Measurements from ENCODE around the gene SIRPB2.
A peak's percentile ranks its signal among the peaks of the same experiment; 100 is the strongest.

The SIRPB2 gene

DNA sequence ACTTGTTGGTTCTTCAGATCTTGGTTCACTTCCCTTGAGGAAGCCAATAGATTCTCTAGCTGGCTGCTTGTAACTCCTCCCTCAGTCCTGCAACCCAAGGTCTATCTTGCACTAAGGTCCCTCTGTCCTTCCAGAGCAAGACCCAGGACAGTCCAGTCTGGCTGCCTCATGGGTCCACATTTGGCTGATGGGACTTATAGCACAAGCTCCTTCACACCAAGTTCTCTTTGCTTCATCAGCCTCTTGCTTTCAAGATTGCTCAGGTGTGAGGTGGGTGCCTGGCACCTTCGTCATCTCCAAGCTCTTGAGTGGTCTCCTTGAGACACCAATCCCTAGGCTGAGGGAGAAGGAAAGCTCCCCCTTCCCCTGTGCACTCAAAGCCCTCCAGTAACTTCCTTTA lies 52.9 kb downstream of the SIRPB2 start:
- no peak for DNase-seq

GRCh38 chr20:1437235-1437904 lies 53.9 kb downstream of the SIRPB2 start:
- DNase-seq: peak; percentile 71

DNA sequence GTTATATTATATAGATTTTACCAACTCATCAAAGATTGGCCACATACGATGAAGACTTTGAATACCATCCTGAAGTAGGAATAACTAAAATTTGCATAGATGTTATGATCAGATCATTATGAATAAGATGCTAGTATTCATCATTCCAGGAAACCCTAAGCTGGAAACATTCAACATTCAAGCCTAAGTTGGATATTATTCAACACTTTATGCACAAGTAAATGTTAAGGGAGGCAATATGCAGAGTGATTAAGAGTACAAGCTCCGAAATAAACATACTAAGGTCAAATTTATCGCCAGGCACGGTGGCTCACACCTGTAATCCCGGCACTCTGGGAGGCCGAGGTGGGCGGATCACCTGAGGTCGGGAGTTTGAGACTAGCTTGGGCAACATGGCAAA lies 55.0 kb downstream of the SIRPB2 start:
- DNase-seq: no peak

- no peak for DNase-seq
Measured at GRCh38 chr20:1435337-1435699, 55.9 kb downstream of the SIRPB2 start.

DNA sequence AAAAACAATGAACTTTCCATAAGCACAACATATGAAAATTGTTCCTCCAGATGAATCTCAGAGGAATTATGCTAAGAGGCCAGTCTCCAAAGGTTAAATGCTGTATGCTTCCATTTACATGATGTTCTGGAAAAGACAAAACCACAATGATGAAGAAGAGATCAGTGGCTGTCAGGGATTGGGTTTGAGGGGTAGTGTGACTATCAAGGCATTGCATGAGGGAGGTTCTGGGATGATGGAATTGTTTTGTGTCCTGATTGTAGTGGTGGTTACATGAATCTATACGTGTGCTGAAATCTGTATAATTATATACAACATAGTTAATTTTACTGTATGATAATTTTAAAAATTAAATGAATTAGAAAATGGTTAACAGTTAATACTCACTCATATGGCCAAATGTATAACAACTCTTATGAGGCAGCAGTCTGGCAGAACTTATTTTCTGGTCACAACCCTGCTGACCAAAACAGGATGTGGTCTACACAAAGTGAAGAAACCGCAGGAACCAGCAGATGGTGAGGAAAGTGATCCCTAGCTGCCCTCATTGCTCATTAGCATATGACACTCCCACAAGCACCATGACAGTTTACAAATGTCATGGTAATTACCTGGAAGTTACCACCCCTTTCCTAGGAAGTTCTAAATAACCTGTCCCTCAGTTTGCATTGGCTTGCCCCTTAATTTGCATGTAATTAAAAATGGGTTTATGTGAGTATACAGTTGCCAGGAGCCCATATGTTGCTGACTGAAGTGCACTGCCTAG lies 56.5 kb downstream of the SIRPB2 start:
- DNase-seq: peak; percentile 74

- no peak for DNase-seq
Measured at GRCh38 chr20:1431158-1431557, 60.1 kb downstream of the SIRPB2 start.

DNA sequence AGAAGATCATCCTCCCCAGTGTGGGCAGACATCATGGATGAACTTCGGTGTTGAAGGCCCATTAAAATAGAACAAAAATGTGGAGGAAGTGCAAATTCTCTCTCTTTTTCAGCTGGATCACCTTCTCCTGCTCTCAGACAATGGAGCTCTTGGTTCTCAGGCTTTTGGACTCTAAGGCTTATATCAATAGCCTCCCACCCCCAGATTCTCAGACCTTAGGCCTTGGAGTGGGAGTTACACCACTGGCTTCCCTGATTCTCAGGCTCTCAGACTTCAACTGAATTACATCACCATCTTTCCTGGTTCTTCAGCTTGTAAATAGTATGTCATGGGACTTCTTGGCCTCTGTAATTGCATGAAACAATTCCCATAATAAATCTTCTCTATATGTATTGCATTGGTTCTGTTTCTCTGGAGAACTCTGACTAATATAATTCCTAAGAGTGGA lies 61.2 kb downstream of the SIRPB2 start:
- no peak for DNase-seq

DNA sequence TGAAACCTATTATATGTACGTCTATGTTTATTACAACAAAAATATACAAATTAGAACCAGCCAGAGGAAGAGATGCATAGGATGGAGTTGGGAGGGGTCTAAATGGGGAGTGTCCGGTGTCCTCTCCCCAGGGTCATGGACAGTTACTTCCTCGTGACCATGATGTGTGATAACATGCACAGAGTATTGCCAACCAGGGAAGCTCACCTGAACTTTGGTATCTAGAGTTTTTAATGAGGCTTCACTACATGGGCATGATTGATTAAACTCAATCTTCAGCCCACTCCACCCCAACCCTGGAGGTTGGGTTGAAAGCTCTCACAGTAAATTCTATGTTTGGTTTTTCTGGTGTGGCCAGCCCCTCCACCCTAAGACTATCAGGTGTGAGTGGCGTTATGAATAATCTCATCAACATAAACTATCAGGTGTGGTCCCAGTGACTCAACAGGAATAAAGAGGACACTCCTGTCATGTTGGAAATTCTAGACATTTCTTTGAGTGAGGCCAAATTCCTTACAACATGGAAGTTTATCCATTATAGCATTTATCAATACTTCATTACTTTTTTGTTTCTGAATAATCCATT lies 62.0 kb downstream of the SIRPB2 start:
- DNase-seq: no peak

DNA sequence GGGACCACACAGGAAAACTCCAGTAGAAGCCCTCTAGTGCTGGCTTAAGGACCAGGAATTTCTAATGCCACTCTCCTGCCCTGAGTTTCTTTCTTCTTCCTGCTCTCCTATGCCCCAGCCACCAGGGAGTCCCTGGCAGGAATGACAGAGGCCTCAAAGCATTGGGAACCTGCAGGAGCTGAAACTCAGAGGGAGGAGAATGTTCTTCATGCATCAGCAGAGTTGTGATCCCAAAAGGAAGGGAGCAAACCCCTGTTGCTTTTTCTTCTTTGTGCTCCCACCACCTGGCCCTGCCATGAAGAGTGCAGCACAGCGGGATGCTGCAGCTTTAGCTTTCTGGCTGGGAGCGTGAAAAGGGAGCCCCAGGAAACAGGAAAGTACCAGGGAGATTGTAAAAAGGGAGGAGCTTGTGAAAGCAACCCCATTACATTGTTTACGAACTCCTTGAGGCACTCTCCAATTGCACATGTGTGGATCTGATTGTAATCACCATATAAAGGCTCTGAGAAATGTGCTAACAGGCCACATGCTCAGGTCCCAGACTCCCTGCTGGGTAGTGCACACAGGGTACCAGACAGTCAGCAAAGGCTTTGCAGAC lies 63.7 kb downstream of the SIRPB2 start:
- DNase-seq: no peak

DNA sequence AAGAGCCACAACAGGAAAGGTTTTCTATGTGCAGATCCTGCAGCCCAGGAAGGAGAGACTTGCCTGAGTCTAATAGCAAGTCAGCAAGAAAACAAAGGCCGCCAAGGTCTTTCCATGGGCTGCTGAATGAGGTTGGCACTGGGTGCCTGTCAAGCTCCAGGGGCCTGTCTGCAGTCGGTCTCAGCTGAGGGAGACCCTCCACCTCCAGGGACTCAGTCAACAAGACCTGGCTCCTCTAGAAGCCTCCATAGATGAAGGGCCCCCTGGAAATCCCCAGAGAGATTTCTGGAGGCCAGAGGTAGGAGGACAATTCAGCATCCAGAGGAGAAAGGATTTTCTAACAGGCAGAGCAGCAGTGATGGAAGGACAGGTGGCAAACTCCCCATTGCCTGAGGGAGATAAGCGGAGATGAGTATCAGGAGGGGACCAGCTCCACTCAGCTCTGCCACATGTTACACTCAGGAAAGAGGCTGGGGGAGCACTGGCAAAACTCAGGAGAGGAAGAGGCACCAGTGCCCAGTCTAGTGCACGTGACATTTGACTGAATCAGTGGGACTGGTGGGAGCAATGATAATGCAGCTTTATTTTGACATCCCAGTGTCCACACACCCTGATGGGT lies 64.9 kb downstream of the SIRPB2 start:
- no peak for DNase-seq

All from central memory CD4-positive, alpha-beta T cell (primary cell).